Left kidney (tissue), 2 donors: ENCODE measurements around the gene CAMTA1. TPM values are rescaled to one million over a fixed set of nuclear protein-coding genes. Genes with fewer than 3 reads are reported as not detected.

Experiments
- DNase-seq: peaks from one replicate; pipeline ENCODE4 v3.0.0-alpha.2; 2013
- polyA plus RNA-seq: library from polyadenylated mRNA; unstranded; fragments of 120-200 nt; gene quantifications from one replicate; pipeline ENCODE4 v1.2.1, GENCODE V29; 2013; ENCODE audit not compliant: insufficient read length

Gene CAMTA1
- polyA plus RNA-seq, 1 donor, result 88.8 TPM

- DNase-seq, result no peak
Measured at GRCh38 chr1:7341145-7341905, 556.1 kb downstream of the CAMTA1 start.

- no peak for DNase-seq
Measured at GRCh38 chr1:7343882-7344281, 558.6 kb downstream of the CAMTA1 start.

- no peak for DNase-seq
Measured at GRCh38 chr1:7344299-7344698, 559.0 kb downstream of the CAMTA1 start.

DNA sequence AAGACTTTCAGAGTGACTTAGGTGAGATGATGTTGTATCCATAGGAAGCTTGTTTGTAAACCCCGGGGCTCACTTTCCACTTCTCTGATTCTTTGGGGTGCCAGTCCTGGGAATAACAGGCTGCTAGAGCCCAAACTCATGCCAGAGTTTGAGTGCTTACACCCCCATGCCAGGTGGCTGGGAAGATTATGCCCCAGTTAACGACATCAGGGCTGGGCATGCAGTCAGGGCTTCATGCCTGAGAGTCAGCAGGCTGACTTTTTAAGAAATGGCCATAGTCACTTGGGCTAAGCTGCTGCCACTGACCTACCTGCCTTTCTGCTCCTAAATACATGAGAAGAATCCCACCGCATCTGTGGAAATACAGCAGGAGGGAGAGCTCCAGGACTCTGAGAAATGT, 560.3 kb downstream of the CAMTA1 start:
- no peak for DNase-seq

- no peak for DNase-seq
Measured at GRCh38 chr1:7346070-7346596, 560.9 kb downstream of the CAMTA1 start.

- no peak for DNase-seq
Measured at GRCh38 chr1:7346600-7347570, 561.6 kb downstream of the CAMTA1 start.

GRCh38 chr1:7348073-7348472, 562.8 kb downstream of the CAMTA1 start:
- DNase-seq, result no peak

DNA sequence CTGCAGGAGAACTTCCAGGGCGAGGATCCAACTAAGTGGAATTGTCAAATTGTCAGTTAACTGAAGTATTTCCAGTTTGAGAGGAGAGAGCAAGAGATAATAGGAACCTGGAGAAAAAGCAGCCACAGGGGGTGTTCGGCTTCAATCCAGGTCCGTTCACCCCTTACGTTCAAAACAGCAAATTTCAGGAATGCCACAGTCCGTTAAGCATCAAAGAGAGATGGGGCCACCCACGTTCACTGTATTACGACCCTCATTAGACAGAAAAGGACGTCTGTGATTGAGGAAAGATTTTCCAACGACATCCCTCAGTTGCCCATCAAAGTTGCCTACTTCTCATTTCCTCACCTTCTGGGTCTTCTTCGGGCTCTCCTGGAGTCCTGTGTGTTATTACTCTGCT, 563.3 kb downstream of the CAMTA1 start:
- DNase-seq, result no peak

DNA sequence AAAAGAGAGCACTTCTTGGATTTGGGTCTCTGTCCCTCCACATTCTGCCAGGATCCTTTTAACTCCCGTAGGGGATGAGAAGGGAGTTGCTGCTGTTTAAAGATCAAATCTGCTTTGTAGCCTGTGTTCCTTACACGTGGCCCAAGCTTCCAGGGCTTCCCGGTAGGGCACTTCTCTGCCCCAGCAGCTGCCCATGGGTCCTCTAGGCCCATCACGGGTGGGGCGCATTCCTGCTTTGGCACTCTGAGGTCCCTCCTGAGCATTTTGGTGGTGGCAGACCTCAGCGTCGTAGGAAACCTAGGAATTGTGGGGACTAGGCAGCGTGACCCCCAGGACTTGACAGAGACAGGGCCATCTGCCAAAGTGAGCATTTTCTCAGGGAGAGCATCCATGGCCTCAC, 565.5 kb downstream of the CAMTA1 start:
- no peak for DNase-seq

- no peak for DNase-seq
Measured at GRCh38 chr1:7351649-7352048, 566.4 kb downstream of the CAMTA1 start.

DNA sequence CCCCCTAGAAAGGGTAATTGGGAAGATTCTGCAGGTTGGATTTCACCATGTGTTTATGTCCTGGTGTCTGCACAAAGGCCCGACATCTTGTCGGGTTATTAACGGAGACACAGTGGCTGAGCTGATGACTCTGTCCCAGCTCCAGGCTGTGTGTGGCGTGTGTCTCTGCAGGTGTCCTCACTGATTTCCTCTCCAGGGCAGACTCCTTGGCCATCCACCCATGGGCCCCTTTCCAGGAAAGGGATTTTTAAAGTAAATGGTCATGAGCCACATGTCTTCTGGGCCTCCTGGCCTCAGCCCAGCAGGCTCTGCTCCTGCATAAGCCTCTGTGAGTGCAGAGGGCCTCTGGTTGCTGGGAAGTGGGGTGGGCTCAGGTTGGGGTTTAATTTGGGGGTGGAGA, 567.1 kb downstream of the CAMTA1 start:
- no peak for DNase-seq

DNA sequence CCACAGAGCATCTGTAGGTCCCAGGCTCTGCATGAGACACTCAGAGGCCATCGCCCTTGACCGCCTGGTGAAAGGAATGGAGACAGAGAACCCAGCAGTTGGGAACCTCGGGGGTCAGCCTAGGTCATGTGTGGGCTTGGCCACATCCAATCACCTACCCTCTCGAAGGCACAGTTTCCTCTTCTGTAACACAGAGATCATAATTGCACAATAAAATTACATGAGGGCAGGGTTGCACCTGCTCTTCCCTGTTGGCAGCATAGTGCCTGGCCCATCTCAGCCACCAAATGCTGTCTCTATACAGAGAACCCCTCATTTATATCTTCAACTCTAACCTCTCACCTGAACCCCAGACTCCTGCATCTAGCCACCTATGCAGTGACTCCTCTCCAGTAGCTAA, 567.7 kb downstream of the CAMTA1 start:
- DNase-seq, result no peak

- no peak for DNase-seq
Measured at GRCh38 chr1:7355646-7356045, 570.4 kb downstream of the CAMTA1 start.

DNA sequence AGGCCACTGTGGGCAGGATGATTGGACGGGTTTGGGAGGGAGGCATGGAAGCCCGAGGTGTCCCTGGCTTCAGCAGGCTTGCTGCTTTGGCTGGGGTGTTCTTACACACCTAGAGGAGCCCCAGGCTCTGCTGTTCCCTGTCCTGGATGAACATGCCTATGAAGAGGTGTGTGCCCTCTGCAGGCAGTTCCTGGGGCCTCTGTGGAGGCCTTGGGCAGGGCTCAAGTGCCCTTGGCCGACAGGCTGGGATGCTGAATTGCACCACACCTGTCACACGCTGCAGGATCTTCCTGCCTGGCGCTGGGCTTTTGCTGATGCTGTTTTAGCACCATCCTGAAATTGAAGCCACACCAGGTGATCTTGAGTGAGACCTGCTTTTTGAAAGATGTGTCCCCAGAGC, 570.8 kb downstream of the CAMTA1 start:
- DNase-seq, result no peak

- DNase-seq, result no peak
Measured at GRCh38 chr1:7358425-7358824, 573.2 kb downstream of the CAMTA1 start.

- no peak for DNase-seq
Measured at GRCh38 chr1:7360526-7360925, 575.3 kb downstream of the CAMTA1 start.

- DNase-seq, result no peak
Measured at GRCh38 chr1:7362947-7363346, 577.7 kb downstream of the CAMTA1 start.

DNA sequence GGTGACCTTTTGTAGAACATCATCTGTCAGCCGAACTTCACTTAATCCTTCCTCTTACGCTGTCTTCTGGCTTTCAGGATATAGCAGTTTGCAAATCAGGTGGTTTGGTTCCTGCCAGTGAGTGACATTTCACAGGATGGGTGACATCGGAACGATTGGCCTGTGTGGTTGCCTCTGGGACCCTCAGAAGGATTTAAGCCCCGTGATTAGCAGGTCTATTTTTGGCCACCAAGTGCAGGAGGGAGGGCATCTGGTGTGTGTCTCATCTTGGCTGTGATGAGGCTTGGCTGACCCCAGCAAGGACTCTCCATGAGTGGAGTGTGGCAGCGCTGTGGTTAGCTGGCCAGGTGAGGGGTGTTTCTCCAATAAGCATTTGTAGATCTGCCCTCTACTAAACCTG, 578.2 kb downstream of the CAMTA1 start:
- no peak for DNase-seq

- DNase-seq, result no peak
Measured at GRCh38 chr1:7365706-7366105, 580.5 kb downstream of the CAMTA1 start.

DNA sequence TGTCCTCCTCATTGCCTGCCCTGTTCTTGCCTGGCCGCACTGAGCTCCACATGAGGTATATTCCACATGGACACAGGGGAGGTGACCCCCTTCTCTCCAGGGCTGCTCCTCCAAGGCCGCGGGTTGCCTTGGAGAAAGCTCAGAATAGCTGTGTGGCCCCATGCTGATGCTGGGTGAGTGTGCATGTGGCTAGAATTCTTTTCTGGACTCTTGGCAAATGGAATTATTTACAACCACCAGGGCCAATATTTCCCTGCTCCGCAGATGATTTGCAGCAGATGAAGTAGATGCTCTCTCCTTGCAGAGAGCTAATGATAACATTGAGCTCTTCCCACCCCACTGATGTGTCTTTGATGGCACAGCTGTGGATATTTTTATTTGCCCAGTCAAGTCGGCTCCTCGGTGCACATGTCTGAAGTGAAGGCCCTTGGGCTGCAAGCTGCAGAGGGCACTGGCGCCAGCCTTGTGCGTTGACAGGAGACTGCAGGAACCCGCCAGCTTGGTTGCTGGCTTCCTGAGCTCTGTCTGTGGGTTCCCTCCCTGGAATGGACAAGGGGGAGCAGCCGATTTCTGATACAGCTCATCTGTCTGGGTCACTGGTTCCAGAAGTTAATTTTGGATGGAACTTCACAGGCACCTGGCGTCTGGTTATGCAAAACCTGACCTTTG, 581.2 kb downstream of the CAMTA1 start:
- no peak for DNase-seq

DNA sequence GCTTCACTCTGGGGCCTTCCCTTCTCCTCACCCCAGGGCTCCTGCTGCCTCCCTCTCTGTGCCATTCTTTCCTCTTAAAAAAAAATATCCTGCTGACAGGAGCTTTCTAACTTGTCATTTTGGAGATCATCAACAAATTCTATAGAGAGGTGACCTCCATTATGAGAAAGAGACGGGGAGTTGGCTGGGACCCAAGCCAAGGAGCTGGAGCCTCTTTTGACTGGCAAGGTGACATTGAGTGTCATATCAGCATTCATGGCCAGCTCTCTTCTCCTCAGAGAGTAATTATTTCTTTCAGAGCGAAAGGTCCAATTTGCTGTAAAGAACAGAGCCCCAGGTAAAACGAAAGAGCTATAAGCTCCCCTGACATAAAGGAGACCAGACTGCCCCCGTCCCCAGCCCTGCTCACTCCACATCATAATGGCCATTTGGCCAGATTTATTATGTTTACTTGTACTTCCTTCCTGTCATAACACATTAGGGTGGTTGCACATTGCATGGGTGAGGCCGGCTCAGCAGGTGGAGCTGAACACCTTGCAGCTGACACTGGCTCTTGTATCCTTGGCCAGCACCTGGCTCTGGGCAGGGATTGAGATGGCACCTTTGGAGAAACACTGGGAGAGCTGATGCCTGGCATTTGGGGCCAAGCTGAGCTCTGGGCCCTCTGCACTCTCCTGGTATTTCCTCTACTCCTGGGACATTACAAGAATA, 581.9 kb downstream of the CAMTA1 start:
- no peak for DNase-seq

DNA sequence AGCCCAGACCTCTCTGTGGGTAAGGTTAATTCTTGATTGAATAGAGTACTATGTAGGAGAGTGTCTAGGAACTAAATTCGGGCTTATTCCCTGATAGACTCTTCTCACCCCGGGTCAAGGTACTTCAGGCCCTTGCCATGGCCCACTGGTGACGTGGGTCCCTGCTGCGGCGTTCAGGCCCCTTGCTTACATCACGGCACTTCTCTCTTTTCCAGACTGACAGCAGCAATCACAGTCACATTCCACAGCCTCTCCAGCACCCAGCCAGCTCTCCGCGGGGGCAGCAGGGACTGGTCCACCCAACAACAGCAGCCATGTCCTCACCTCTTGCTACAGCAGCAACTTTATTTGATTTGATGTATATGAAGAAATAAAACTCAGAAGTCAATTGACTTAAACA, 584.6 kb downstream of the CAMTA1 start:
- DNase-seq, result no peak
